ENCODE data around the gene ZC3H8.

DNA sequence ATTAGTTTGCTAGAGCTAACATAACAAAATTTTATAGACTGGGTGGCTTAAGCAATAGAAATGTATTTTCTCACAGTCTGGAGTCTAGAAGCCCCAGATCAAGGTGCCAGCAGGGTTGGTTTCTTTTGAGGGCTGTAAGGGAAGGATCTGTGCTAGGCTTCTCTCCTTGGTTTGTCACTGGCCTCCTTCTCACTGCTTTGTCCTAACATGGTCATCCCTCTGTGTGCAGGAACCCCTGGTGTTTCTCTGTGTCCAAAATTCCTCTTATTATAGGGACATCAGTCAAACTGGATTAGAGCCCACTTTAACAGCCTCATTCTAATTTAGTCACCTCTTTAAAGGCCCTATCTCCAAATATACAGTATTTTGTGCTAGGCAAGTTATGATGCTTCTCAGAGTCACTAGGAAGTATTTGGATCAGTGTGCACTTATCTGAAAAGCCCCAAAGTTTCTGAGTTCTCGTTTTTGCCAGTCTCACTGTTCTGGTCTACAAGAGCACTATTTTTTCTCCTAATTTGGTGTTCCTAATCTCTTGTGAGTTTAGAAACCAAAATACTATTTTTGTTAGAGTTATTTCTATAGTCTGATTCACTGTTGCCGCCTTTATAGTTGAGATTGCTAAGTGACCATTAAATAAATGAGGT lies 49.6 kb upstream of the ZC3H8 start:
- TF ChIP-seq, protein P1, sequence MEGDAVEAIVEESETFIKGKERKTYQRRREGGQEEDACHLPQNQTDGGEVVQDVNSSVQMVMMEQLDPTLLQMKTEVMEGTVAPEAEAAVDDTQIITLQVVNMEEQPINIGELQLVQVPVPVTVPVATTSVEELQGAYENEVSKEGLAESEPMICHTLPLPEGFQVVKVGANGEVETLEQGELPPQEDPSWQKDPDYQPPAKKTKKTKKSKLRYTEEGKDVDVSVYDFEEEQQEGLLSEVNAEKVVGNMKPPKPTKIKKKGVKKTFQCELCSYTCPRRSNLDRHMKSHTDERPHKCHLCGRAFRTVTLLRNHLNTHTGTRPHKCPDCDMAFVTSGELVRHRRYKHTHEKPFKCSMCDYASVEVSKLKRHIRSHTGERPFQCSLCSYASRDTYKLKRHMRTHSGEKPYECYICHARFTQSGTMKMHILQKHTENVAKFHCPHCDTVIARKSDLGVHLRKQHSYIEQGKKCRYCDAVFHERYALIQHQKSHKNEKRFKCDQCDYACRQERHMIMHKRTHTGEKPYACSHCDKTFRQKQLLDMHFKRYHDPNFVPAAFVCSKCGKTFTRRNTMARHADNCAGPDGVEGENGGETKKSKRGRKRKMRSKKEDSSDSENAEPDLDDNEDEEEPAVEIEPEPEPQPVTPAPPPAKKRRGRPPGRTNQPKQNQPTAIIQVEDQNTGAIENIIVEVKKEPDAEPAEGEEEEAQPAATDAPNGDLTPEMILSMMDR (IDR thresholded peaks at IDR 0.05), result no peak
- TF ChIP-seq POLR2A (IDR thresholded peaks at IDR 0.05), result no peak
